ENCODE measurements around the gene BNIPL.

The BNIPL gene, protein sequence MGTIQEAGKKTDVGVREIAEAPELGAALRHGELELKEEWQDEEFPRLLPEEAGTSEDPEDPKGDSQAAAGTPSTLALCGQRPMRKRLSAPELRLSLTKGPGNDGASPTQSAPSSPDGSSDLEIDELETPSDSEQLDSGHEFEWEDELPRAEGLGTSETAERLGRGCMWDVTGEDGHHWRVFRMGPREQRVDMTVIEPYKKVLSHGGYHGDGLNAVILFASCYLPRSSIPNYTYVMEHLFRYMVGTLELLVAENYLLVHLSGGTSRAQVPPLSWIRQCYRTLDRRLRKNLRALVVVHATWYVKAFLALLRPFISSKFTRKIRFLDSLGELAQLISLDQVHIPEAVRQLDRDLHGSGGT

DNA sequence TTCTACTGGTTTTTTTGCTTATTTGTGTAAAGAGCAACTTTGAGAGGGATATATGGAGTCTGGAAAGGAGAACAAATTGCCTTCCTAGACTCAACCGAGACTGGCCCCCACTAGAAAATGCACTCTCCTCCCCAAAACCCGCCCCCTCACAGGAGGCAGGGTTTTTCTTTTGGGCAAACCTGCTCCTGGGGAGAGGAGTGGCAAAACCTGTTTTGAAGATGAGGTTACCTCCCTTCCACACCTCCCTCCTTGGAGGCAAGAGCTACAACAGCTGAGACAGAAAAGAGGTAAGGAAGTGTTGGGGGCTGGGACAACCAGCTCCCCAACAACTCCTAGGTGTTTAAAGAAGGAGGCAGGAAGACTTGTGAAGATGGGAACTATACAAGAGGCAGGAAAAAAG lies at the start of gene BNIPL:
TSS of gene BNIPL (plus strand) at position 231 of the 400 bp plus-strand sequence. CDS start at position 371, 140 bp downstream.
- DNase-seq (ENCODE audit: low spot score) = no peak

DNA sequence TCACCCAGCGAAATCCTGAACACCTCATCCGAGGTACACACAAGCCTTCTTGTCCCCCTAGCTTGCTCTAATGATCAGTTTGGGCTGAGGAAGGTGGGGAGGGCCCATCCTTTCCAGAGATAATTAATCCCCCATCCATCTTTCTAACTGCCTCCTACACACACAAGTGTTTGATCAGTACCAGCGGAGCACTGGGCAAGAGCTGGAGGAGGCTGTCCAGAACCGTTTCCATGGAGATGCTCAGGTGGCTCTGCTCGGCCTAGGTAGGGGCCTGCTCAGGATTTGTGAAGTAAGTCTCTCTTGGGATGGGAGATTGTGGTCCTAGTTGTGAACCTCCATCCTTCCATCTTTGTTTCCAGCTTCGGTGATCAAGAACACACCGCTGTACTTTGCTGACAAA lies 48.5 kb upstream of the BNIPL start:
- DNase-seq (ENCODE audit: low spot score) = no peak

DNA sequence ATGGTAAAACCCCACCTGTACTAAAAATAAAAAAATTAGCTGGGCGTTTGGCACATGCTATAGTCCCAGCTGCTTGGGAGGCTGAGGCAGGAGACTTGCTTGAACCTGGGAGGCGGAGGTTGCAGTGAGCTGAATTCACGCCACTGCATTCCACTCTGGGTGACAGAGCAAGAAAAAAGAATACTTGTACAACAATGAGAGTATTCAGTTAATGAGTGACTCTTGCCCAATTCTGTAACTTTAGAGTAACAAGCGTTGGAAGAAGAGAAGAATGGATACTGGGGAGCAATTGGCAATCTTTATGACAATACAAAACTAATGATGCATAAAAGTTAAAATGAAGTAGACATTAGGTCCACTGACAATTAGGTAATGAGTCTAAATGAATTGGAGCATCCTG lies 43.8 kb upstream of the BNIPL start:
- no peak for DNase-seq (ENCODE audit: low spot score)

- DNase-seq (ENCODE audit: low spot score) = no peak
Measured at GRCh38 chr1:150994248-150994647, 42.1 kb upstream of the BNIPL start.

- DNase-seq (ENCODE audit: low spot score) = no peak
Measured at GRCh38 chr1:150995460-150995859, 40.9 kb upstream of the BNIPL start.

- no peak for DNase-seq (ENCODE audit: low spot score)
Measured at GRCh38 chr1:150995896-150996295, 40.5 kb upstream of the BNIPL start.

DNA sequence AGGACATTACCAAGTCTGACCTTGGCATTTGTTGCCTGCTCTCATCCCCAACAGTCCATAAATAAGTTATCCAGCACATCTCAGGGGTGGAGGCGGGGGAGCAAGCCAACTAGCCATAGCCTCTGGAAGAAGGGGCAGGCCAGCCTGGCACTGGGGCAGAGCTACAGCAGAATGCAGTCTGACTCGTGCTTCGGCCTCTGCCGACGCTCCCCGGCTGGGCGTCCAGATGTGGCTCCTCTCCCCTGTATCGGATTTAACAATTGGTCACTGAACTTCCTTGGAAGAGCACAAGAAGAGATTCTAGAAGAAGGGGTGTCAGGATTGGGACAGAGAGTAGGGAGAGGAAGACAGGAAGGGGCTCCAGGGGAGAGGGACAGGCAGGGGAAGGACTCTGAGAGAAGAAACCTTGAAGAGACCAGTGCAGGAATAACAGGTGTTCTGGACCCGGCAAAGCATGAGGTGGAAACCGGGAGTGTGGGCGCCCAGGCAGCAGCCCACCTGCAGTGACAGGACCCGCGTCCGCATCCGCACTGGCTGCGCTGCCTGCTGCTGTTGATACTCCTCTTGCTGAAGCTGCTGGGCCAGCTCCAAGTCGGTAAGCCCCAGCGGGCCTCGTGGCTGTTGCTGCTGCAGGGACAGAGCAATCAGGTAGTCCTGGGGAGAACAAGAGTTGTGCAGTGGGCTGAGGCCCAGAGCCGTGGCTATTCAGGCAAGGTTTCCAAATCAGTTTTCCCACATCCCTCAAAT lies 39.1 kb upstream of the BNIPL start:
- no peak for DNase-seq (ENCODE audit: low spot score)

DNA sequence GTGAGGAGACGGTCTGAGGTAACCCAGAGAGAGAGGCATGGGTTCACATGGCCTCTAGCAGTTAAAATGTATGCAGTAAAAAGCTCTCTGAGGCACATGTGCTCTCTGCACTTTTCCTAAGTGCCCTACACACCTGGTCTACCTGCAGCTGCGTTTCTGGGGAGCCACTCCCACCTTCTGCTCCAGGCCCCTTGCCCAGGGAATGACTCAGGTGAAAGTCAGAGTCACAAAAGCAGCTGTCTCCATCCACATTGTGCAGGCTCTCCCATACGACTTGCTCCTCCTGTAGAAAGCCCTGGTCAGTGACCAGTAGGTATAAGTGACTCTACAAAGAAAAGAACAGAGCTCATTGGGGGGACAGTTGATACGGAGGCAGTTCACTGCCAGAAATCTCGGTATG lies 38.4 kb upstream of the BNIPL start:
- no peak for DNase-seq (ENCODE audit: low spot score)

- DNase-seq (ENCODE audit: low spot score) = peak; percentile 58
Measured at GRCh38 chr1:150999051-150999674, 37.2 kb upstream of the BNIPL start.

GRCh38 chr1:150999926-151000325 lies 36.5 kb upstream of the BNIPL start:
- no peak for DNase-seq (ENCODE audit: low spot score)

DNA sequence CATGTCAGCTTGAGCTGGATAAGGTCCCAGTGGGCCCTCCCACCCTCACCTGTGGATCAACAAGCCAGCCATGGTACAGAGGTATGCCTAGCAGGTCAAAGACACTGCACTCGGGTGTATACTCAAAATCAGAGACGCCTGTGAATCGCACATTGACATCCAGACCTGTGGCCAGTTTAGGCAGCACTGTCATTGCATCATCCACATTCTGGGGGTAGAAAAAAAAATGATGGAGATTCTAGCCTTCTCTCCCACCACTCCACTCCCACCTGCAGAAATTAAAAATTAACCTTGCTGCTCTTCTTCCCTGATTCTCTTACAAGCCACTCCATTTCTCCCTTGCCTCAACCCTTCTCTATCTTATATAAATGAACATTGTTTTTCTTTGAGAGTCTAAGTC lies 36.0 kb upstream of the BNIPL start:
- no peak for DNase-seq (ENCODE audit: low spot score)

DNA sequence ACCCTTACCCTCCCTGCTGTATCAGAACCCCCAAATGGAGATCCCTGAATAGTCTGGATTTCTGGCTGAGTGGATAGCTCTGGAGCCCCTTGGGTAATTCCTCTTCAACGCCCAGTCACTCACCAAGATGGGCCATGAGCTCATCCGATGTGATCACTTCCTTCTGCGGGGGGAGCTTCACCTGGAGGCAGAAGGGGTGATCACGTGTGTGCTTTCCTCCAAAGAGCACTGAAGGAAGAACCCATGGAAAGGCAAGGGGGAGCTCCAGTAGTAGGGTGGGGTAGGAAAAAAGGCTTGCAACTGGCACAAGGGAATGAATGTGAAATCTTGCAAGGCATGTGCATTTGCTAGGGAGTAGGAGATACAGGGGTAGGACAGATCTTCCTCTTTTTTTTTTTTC lies 34.8 kb upstream of the BNIPL start:
- no peak for DNase-seq (ENCODE audit: low spot score)

GRCh38 chr1:151002051-151002450 lies 34.3 kb upstream of the BNIPL start:
- DNase-seq (ENCODE audit: low spot score) = no peak

DNA sequence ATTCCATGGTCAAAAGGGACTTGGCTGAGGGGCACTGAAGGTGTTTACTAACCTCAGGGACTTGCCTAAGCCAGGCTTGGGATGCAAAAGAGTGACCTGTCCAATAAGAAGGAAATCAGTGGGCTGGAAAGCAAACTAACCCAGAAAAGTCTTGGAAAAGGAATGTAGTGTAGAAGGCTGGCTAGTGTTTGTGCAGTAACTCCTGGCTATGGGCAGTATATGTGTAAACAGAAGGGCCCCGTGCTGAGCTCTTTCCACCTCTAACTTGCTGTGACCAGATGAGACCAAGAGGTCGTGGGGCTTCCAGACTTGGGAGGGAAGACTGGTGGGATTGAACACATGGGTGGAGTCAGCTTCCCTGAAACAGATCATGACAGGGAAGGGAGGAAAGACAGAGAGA lies 33.8 kb upstream of the BNIPL start:
- DNase-seq (ENCODE audit: low spot score) = no peak

DNA sequence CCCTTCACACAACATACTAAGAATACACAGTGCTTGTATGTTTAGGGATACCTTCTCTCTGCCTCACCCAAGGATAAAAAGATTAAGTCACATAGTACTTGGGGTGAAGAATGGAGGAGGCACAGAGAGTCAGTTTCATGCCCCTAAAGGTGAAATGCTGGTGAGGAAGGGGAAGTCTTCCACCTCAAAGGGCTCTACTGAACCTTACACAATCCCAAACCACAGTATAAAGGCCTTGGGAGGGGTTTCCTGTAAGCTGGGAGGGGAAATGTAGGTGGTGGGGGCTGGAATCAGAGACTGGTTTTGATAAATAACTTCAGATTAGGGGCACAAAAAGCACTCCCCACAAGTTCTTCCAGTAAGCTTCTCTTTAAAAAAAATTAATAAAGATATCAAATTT lies 33.2 kb upstream of the BNIPL start:
- no peak for DNase-seq (ENCODE audit: low spot score)

DNA sequence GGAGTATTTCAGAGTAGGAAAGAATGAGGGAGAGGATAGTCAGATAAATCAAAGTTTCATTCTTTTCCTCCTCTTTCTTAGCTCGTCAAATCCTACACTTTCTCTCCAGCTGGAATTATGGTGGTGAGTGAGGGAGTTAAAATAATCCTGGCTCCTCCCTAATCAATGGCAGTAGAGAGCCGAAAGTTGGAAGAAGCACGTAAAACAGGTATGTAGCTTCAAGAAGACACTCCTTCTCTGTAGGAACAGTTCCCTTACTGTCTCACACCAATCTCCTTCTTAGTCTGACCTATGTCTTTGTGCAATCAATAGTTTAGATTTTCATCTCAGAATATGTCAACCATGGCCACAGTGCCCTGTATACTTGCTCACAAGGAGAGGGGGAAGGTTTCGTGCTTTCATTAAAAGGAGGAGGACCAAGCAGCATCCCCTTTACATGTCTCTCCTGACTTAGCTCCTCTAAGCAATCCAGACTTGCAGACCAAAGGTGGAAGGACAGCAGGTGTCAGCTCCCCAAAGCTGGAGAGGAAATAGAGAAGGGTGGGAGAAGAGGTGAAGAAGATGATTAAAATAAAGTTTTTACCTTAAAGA lies 30.6 kb upstream of the BNIPL start:
- no peak for DNase-seq (ENCODE audit: low spot score)

DNA sequence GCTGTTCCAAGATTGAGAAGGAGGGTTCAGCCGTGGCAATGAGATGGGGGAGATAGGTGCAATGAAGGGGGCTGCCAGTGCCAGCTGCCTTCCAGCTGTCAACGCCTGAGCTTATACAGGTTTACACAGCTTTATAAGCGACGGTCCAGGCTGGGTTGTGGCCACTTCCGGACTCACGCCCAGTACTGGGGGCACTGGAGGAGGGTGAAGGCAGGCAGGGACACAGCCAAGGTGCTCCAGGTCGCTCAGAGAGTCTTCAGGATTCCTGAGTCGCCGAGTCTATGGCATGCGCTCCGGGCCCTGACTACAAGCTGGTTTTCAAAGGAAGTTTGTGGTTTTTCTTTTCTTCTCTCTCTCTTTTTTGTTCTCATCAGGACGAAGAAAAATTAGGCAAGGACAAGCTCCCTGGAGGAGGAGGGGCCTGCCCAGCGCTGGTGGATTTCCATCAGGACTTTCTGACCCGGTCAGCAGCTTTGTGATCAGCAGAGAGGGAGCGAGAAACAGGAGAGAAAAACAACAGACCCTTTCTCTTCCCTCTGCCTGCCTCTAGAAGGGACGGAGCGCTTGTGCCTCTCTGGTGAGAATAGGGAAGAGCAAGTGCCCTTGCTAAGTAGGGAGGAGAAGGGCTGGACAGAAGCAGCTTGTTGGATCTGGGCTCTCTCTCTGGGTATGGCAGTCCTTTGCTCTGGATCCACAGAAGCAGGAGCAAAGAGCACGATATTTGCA lies 29.9 kb upstream of the BNIPL start, which contains the start of gene MINDY1:
TSS of gene MINDY1 (minus strand) at position 576 of the 726 bp plus-strand sequence. CDS start 4,285 bp downstream, outside the sequence.
- peak; percentile 81 for DNase-seq (ENCODE audit: low spot score)

DNA sequence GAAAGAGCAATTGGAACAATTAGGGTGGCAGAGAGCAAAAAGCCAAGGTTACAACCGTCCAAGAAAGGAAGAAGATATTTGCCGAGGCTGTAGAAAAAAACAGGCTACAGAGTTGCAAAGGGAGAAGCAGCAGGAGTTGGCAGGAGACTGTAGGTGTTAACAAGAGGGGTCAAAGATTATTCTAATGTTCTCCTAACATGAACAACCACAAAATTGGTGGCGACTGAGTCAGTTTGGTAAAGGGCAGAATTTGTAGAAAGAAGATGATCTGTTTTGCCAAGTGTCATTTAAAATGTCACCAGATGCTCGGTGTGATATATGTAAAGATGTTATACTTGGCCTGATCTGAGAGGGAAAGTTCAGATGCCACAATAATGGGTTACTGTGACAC lies 28.5 kb upstream of the BNIPL start:
- no peak for DNase-seq (ENCODE audit: low spot score)

DNA sequence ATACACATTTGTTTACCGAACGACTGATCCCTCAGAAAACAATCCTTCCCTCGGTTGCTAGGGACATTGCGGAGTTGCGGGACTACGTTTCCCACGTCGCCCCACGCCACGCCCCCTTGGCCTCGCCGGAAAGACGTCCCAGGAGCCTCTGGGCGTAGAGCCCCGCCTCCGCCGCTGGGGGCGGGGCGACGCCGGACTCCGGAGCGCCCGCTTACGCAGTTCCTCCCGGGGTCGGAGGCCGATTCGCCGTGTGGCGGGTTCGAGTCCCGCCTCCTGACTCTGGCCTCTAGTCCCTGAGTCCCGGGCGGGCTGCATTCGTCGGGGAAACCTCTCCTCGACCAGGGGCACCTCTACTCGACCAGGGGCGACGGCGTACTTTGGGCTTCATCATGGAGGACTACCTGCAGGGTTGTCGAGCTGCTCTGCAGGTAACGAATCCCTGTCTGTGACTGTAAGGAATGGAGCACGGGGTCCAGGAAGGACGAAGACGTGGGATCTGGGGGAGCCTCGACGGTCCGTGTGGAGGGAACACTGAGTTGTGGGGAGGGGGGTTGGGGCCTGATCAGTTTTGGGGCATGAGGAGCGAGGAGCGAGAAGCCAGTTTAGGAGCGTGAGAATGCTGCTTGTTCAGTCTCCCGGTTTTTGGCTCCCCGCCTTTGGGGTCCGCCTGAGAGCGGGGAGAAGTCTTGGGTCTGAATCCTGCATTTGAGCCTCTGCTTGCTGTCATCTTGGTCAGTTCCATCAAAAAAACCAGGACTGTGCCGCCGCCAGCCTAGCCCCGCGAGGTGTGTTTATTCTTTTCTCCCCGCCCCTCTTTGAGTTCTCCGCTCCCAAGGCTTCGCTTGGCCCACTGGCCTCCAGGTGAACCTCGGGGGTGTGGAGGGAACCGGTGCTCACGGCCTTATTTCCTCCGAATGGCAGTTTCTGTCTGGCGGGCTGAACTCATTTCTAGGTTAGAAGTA lies 27.9 kb upstream of the BNIPL start, which contains the start of gene PRUNE1:
TSS of gene PRUNE1 (plus strand) at position 206 of the 962 bp plus-strand sequence. CDS start at position 390, 184 bp downstream.
- DNase-seq (ENCODE audit: low spot score) = peak; percentile 97

GRCh38 chr1:151009206-151009587 lies 27.2 kb upstream of the BNIPL start:
- no peak for DNase-seq (ENCODE audit: low spot score)

All from hepatic stellate cell (primary cell).